Measurements from ENCODE around the gene ZNF638.
"Not testable (repeated sequence)": the region's sequence is repeated elsewhere in the genome, so short reads cannot be mapped to it uniquely, and the experiment has no call there.

Gene ZNF638

DNA sequence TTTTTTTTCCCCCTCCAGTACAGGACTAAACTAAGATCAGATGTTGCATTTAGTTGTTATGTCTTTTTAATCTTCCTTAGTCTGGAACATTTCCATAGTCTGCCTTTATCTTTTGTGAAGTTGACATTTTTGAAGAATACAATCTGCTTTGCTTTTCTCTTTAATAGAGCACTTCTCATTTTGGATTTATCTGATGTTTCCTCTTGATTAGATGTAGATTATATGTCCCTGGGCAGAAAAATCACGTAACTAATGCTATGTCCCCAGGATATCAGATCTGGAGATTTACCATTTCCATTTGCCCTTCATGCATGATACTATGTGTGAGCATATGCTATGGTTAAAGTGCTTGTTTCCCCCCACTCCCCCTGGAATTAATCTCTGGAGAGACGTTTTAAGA lies 6.2 kb downstream of the ZNF638 start:
- DNase-seq = no peak

DNA sequence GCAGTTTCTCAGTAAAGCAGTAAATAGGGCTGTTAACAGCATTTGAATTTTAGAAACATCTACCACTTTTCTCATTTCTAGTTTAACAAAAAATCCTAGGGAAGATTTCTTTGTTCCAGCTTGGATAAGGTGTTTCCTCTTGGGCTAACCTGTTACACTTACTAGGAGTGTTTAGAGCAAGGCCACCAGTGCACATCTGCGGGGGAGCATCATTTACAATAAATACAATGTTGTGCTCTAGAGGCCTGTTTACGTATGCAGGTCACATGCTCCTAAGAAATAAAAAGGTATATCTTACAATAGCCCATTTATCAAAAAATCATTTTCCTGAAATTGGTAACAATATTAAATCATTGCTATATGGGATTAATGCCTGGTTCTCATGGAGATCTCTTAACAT lies 8.1 kb downstream of the ZNF638 start:
- DNase-seq = no peak

DNA sequence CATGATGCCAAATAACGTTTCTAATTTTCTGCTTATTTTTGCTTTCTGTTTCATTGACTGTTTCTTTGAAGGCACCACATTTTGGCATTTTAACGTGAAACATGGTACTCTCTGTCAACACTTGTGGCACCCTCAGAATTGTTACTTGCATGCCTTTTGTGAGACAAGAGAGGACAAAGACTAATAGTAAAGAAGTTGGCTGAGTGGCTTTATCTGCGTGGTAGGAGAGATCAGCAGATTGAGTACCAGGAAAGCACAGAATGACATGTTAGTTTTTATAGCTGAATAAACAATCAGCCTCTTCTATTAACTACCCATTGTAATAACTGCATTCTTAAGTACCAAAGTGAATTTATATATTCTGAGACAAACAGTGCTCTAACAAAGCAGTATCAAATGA lies 8.6 kb downstream of the ZNF638 start:
- no peak for DNase-seq

DNA sequence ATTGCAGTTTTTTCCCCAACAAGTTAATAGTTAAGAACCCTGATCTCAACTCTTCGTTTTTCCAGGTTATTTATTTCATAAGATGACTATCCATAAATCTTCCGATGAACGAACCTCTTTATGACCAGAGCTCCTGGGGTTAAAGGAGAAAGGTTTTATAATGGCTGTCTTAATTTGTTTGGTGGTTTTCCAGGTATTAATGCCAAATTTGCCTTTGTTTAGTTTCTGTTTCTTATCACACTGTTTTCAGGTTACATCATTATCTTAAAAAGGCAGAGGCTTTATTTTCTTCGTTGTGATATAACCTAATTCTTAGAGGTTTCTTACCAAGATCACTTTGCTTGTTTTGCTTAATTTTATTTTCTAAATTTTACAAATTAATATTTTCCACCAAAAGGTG lies 10.1 kb downstream of the ZNF638 start:
- no peak for DNase-seq

DNA sequence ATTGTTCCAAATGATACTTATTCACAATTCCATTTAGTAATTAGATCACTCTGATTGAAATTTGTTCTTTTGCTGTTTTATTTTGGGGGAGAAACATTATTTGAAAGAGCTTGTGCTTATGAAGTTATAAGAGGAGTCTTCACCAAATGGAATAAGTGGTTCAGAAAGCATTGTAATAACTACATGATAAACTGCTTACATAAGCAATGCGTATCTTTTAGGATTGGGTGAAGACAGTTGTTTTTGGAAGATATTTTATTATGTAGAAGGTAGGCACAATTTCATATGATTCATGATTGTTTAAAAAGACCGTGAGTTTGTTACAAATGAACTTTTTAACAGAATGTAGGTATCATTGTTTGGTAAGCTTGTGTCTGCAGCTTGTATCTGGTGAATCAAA lies 14.5 kb downstream of the ZNF638 start:
- DNase-seq = no peak

DNA sequence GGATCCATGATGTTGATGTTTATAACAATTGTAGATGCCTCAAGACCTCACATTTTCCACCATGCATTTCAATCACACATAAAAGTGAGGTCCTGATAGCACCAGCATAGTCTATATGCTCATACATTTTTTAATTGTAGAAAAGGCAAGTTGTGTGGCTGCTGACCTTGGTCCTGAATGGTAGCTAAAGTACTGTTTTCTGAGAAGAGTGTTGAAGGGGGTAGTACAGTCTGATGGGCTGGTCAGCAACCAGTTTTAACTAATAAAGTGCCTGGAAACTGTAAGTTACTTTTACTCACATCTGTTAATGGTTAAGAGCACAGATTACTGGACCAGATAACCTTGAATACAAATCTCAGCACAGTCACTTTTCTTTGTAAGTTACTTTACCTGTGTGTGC lies 15.9 kb downstream of the ZNF638 start:
- DNase-seq = no peak

DNA sequence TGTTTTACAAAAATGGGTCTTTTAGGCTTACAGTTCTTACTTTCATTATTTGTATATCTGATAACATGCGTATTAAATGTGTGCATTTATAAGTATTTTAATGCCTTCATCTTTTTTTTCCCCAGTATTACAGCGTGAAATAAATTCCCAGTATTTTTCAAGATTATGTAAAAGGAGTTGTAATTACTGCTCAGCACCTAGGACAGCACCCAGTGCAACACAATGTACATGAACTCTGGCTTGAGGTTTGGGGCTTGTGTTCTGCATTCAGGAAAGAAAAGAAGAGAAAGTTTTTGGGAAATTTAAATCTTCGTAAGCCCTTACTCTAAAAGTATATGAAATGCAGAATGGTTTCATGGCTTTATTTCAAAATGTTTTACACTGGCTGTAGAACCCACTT lies 16.7 kb downstream of the ZNF638 start:
- no peak for DNase-seq

DNA sequence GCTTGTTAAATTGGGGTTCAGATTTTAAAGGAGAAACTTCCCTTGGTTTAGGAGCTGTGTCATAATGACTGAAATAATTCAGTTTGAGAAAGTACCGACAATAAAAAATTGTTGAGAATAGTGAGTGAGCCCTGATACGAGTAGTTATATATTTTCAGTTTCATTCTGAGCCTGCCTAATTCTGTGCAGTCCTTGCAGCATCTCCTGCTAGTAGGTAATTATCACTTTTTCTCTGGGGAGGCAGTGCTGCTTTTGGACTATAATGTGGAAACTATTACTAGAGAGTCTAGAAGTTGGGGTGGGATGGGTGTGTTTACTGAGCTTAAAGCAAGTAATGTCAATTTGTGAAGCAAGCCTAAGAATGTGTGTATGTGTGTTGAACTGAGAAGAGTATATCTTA lies 21.7 kb downstream of the ZNF638 start:
- no peak for DNase-seq

DNA sequence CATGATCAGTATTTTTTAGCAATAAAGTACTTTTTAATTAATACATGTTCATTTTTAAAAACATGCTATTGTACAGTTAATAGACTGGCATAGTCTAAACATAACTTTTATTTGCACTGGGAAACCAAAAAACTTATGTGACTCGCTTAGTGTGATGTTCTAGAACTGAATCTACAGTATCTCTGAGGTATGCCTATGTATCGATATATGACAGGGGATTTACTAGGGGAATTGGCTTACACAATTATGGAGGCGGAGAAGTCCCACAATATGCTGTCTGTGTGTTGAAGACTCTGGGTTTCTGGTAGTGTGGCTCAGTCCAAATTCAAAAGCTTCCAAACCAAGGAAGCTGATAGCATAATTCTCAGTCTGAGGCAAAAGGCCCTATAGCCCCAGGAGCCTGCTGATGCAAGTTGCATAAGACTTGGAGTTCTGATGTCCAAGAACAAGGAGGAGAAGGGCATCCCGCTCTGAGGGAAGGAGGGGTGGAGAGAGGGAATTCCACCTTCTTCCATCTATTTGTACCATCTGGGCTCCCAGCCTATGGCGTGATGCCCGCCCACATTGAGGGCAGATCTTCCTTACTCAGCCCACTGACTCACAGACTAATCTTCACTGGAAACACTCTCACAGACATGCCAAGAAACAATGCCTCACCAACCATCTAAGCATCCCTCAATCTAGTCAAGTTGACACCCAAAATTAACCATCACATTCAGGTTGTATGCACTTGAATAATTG lies 27.5 kb downstream of the ZNF638 start:
- DNase-seq = no peak

DNA sequence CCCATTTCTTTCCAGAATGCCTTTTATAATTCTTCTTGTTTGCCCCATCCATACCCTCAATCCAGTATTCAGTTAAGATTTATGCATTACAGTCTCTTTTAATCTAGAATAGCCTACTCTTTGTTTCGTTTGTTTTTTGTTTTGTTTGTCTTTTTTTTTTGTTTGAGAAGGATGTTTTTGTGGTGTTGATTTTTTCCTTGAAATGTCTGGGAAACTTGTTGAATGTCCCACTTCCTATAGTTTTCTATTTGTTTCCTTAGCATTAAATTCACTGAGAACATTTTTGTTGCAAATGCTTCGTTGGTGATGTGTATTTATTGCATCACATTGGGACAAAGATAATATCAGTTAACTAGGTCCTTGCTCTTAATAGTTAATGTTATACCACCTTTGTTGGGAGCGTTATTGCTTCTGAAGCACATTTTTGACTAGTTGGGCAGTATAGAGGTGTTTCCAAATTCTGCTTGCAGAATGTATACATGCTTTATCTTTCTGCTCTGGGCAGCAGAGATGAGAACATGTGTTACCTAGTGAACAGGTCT lies 28.9 kb downstream of the ZNF638 start:
- no peak for DNase-seq

DNA sequence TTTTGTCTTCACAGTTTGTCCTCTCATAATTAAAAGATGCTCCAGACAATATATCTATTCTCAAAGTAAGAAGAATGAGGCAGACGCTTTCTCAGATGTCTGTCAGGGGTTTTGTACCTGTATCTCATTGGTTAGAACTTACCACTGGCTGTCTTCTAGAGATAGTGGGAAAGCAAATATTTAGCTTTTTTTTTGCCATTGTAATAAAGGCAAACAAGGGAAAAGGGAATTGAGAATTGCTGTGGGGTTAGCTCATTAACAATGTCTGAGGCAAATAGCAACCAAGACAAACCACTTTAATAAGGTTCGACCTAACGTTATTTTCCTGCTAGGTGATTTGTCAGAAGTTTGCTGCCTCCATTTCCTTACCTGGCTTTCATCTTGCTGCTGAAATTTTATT lies 30.0 kb downstream of the ZNF638 start:
- no peak for DNase-seq

DNA sequence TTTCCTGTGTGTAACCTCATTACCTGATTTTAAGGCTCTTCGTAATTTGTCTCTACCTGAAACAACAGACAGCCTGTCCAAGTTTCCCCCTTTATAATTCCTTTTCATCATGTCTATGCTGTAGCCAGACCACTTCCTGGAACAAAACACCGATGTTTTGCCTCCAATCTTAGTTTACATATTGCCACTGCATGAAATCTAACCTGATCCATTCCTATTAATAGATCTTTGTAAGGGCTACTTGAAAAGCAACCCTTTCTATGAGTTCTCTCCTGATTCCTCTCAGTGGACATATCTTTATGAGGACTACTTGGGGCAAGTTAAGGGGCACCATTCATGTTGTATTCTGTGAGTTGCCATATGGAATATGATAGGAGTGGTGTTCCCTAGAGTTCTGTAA lies 30.9 kb downstream of the ZNF638 start:
- no peak for DNase-seq

DNA sequence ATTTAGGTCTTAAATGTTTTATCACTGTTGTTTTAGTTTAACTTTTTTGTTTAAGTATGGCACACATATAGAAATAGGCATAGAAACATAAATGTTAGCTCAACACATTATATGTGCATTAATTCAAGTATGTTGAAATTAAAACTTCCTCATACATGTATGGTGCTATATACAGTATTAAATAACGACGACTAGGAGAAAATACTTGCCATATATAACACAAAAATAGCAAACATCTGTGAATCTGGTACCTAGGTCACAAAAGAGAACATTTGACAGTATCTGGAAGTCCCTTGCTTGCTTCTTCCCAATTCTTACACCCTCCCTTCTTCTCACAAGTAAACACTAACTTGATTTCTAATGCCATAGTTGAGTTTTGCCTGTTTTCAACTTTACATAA lies 38.4 kb downstream of the ZNF638 start:
- DNase-seq = no peak

DNA sequence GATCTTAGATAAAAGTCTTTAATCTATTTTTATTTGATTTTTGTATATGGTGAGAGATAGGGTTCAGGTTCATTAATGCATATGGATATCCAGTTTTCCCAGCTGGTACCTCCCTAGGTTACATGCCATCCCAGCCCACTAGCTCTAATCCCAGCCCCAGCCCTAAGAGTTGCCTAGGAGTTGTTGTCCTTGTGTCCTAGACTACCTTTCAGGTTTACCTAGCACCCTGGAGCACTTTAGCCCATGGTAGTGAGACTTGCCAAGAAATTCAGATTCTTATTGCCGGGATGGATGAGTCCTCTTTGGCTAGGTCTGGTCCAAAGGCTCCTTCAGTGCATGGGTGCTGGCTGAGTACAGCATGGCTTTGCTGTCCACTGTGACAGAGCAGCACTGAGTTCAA lies 40.5 kb downstream of the ZNF638 start:
- no peak for DNase-seq

DNA sequence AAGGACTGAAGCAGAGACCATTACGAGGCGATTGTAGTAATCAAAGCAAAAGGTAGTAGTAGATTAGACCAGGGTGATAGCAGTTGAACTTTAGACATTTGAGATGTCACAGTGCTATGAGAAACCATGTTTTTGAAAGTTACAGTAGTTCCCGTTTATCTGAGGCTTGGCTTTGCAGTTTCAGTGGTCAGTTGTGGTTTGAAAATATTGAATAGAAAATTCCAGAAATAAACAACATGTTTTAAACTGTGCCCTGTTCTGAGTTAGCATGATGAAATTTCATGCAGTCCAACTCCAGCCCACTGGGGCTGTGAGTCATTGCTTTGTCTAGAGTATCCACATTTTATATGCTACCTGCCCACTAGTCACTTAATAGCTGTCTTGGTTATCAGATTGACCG lies 47.5 kb downstream of the ZNF638 start:
- no peak for DNase-seq

DNA sequence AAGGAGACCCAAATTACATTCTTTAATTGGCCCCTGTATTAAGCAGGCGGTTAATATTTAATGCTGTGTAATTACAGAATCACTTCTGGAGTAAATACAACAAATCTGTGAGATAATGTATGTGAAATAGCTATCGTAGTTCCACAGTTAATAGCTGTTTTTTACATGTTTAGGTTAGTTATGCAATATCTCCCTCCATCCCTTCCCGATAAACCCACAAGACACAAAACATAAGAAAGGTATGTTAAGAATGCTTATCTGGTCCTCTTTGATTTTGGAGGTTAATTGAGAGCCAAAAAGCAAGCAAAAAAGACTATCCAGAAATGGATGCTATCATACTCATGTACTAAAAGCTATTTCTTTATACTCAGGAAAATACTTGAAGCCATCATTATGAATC lies 49.1 kb downstream of the ZNF638 start:
- DNase-seq = no peak

DNA sequence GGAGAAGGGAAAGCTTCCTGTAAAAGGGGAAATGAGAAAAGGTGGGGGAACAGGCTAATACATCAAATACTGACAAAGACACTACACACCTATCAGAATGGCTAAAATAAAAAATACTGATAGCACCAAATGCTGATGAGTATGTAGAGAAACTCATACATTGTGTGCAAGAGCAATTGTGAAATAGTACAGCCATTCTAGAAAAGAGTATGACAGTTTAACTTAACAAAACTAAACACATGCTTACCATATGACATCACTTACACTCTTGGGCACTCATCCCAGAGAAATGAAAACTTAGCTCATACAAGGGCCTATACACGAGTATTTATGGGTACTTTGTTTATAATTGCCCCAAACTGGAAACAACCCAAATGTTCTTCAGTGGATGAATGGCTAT lies 53.4 kb downstream of the ZNF638 start:
- no peak for DNase-seq

DNA sequence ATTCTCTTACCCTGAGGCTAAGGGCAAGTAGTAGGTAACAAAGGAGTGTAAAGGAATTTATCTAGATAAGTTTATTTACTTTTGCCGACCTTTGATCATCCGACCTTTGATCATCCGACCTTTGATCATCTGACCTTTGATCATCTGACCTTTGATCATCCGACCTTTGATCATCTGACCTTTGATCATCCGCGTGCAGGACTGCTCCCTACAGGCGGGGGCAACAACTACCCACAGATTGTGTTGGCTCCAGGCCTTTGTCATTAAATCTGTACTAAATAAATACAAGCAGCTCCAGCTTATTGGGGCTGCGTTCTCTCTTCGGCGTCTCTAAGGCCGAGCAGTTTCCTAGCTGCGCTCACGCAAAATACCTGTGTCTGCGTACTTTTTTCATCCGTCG lies 56.6 kb downstream of the ZNF638 start:
- no peak for DNase-seq

DNA sequence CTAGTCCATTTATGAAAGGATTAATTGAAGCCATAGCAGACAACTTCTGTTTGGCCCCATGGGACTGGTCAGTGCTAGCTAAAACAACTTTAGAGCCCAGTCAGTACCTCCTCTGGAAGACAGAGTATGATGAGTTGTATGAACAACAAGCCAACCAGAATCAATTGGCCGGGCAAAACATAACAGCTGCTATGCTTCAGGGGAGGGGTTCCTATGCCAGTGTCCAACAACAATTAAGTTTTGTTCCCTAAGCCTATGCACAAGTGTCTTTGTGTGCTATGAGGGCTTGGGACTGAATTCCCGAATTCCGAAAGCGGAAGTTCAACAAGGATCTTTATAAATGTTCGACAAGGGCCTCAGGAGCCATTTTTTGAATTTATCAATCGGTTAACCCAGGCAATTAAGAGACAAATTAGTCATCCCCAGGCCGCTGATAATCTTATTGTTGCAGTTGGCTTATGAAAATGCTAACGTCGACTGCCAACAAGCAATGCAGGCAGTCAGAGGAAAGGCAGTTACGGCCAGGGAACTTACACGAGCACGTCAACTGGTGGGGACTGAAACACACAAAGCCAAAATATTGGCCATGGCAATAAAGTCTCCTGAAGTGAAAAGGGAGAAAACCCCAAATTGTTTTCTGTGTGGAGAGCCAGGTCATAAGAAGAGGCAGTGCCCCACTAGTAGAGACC lies 57.9 kb downstream of the ZNF638 start:
- no peak for DNase-seq

DNA sequence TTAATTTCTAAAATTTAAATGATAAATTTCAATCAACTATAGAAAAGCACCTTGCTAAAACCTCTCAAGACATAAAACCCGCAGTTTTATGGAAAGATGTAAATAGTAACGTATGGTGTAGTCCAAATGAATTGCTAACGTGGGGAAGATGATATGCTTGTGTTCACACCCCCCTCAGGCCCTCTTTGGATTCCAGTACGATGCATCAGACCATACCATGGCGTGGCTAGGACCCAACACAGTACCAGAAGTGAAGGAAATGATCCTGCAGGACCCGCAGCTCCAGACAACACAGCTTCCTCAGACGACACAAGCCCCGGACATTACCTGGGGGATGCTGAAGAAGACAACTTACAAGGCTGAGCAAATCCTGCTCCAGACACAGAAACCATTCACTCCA lies 61.6 kb downstream of the ZNF638 start:
- no peak for DNase-seq

DNA sequence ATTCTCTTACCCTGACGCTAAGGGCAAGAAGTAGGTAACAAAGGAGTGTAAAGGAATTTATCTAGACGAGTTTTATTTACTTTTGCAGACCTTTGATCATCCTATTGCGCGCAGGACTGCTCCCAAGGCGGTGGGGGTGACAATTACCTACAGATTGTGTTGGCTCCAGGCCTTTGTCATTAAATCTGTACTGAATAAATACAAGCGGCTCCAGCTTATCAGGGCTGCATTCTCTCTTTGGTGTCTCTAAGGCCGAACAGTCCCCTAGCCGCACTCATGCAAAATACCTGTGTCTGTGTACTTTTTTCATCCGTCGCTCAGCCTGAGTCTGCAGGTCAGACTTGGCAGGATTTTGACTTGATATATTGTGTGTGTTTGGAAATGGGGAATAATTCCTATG lies 63.9 kb downstream of the ZNF638 start:
- no peak for DNase-seq

DNA sequence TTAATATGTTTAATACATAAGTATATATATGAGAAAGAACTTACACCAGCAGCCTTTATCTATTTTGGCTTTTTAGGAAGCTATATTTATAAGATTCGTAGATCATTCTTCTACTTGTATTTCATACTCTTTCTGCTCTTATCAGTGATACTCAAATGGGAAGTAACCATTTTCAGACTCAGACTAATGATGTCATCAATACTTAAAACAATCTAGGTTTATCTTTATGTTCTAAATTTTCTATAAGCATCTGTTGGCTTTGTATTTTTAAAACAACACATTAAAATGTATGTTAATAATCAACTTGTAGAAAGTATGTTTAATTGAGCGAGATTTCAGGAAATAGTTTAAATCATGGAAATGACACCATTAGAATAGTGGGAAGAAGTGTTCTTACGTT lies 70.8 kb downstream of the ZNF638 start:
- DNase-seq = no peak

DNA sequence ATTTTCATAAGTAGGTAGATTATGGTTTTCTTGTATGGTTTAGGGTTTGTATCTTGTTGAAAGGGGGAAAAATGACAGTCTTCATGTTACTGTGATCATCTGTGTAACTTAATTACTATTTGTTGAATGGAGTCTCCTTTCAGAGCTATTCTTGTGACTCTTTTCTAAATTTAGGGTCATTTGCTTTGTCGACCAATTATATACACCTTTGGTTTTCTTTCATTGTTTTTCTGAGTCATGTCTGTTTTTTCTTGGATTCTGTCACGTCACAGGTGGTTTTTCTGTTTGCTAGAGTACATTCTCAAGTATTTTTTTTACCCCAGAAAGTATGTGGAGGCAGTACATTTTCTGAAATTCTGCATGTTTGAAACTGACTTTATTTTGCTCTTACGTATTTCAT lies 78.0 kb downstream of the ZNF638 start:
- DNase-seq = no peak

DNA sequence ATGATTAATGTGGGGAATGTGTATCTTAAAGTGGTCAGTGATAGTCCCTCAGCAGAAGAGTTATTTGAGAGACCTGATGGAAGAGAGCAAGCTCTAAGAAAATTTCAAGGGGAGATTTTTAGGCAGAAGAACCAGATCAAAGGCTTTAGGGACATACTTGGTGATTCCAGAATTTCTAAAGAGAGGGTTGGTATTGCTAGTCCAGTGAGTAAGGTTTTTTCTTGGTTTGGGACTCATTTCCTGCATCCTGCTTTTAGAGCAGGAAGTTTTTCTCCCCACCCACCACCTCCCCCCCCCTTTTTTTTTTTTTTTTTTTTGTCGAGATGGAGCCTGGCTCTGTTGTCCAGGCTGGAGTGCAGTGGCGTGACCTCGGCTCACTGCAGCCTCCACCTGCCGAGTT lies 79.1 kb downstream of the ZNF638 start:
- no peak for DNase-seq

DNA sequence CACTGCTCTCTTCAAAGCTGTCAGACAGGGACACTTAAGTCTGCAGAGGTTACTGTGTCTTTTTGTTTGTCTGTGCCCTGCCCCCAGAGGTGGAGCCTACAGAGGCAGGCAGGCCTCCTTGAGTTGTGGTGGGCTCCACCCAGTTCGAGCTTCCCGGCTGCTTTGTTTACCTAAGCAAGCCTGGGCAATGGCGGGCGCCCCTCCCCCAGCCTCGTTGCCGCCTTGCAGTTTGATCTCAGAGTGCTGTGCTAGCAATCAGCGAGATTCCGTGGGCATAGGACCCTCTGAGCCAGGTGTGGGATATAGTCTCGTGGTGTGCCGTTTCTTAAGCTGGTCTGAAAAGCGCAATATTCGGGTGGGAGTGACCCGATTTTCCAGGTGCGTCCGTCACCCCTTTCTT lies 85.3 kb downstream of the ZNF638 start:
- not testable (repeated sequence) for DNase-seq
